IPS-15b (cell line): ENCODE data around the gene HPS4.
"Not testable (repeated sequence)": the region's sequence is repeated elsewhere in the genome, so short reads cannot be mapped to it uniquely, and the experiment has no call there.

Experiments
- H3K27me3 ChIP-seq: one replicate; pipeline ENCODE4 v1.6.1; 2013; ENCODE audit warnings: low read length; ENCODE audit not compliant: control insufficient read depth, insufficient read depth
- H3K36me3 ChIP-seq: one replicate; pipeline ENCODE4 v1.6.1; 2013; ENCODE audit warnings: low read length; ENCODE audit not compliant: control insufficient read depth, insufficient read depth
- H3K4me1 ChIP-seq: one replicate; pipeline ENCODE4 v1.6.1; 2013; ENCODE audit warnings: mild to moderate bottlenecking, low read length; ENCODE audit not compliant: control insufficient read depth, insufficient read depth
- H3K4me3 ChIP-seq: one replicate; pipeline ENCODE4 v1.5.1; 2013; ENCODE audit warnings: low read depth, low read length
- H3K9ac ChIP-seq: one replicate; pipeline ENCODE4 v1.6.1; 2013; ENCODE audit warnings: low read depth, mild to moderate bottlenecking, low read length
- H3K9me3 ChIP-seq: one replicate; pipeline ENCODE4 v1.6.1; 2013; ENCODE audit warnings: mild to moderate bottlenecking, low read length; ENCODE audit not compliant: control insufficient read depth, insufficient read depth

The HPS4 gene

GRCh38 chr22:26483439-26484359, at the start of gene HPS4, which contains the start of gene SRRD:
HPS4 (minus strand) TSS chr22:26483783; CDS start chr22:26481762, 2,021 bp downstream.
SRRD (plus strand) TSS chr22:26483877; CDS start chr22:26483891, 14 bp downstream.
- no peaks in the 10 kb centered on the region for H3K27me3 ChIP-seq
- H3K9ac ChIP-seq: peak within 1 kb of the TSS; percentile 91
- H3K36me3 ChIP-seq: peaks cover 15% of the 10 kb centered on the region
- peaks cover 15% of the 10 kb centered on the region for H3K4me1 ChIP-seq
- H3K9me3 ChIP-seq: no peaks in the 10 kb centered on the region
- peak within 1 kb of the TSS; percentile 91 for H3K4me3 ChIP-seq

- Histone ChIP-seq H3K36me3 (peaks cover 55% of the 10 kb centered on the region), H3K4me1 (no peaks in the 10 kb centered on the region)
Observed at GRCh38 chr22:26529345-26529744, 45.8 kb upstream of the HPS4 start.

GRCh38 chr22:26528518-26528917, 44.9 kb upstream of the HPS4 start:
- H3K9ac ChIP-seq, H3K4me3 ChIP-seq, H3K4me1 ChIP-seq, H3K9me3 ChIP-seq, H3K27me3 ChIP-seq: not testable (repeated sequence)
- H3K36me3 ChIP-seq: peaks cover 53% of the 10 kb centered on the region

More at GRCh38 chr22:26529345-26529744, 45.8 kb upstream of the HPS4 start:
- Histone ChIP-seq H3K9ac (no peak overlapping the region), H3K27me3 (no peaks in the 10 kb centered on the region), H3K4me3 (no peak overlapping the region), H3K9me3 (no peaks in the 10 kb centered on the region)

GRCh38 chr22:26527574-26528465, 44.2 kb upstream of the HPS4 start:
- Histone ChIP-seq H3K9me3 (no peaks in the 10 kb centered on the region), H3K27me3 (no peaks in the 10 kb centered on the region), H3K36me3 (peaks cover 53% of the 10 kb centered on the region), H3K4me1 (no peaks in the 10 kb centered on the region), H3K9ac (no peak overlapping the region), H3K4me3 (no peak overlapping the region)

- H3K36me3 ChIP-seq: peaks cover 50% of the 10 kb centered on the region
Observed at GRCh38 chr22:26527167-26527566, 43.6 kb upstream of the HPS4 start.

GRCh38 chr22:26525946-26526564, 42.5 kb upstream of the HPS4 start:
- Histone ChIP-seq H3K4me1 (no peaks in the 10 kb centered on the region), H3K36me3 (peaks cover 39% of the 10 kb centered on the region), H3K4me3 (no peak overlapping the region)

More at GRCh38 chr22:26527167-26527566, 43.6 kb upstream of the HPS4 start:
- Histone ChIP-seq H3K4me3 (no peak overlapping the region), H3K9me3 (no peaks in the 10 kb centered on the region), H3K27me3 (no peaks in the 10 kb centered on the region), H3K9ac (no peak overlapping the region), H3K4me1 (no peaks in the 10 kb centered on the region)

GRCh38 chr22:26524870-26525269, 41.3 kb upstream of the HPS4 start:
- Histone ChIP-seq H3K36me3 (peaks cover 36% of the 10 kb centered on the region), H3K4me3 (no peak overlapping the region), H3K27me3 (no peaks in the 10 kb centered on the region), H3K9me3 (no peaks in the 10 kb centered on the region), H3K9ac (no peak overlapping the region), H3K4me1 (no peaks in the 10 kb centered on the region)

More at GRCh38 chr22:26525946-26526564, 42.5 kb upstream of the HPS4 start:
- no peak overlapping the region for H3K9ac ChIP-seq
- no peaks in the 10 kb centered on the region for H3K27me3 ChIP-seq
- no peaks in the 10 kb centered on the region for H3K9me3 ChIP-seq

GRCh38 chr22:26522592-26522991, 39.0 kb upstream of the HPS4 start:
- Histone ChIP-seq H3K36me3 (peaks cover 20% of the 10 kb centered on the region), H3K4me3 (no peak overlapping the region), H3K4me1 (no peaks in the 10 kb centered on the region), H3K9me3 (no peaks in the 10 kb centered on the region), H3K27me3 (no peaks in the 10 kb centered on the region), H3K9ac (no peak overlapping the region)

- H3K4me1 ChIP-seq: no peaks in the 10 kb centered on the region
- no peak overlapping the region for H3K4me3 ChIP-seq
- H3K27me3 ChIP-seq: no peaks in the 10 kb centered on the region
- H3K36me3 ChIP-seq: peaks cover 15% of the 10 kb centered on the region
- H3K9ac ChIP-seq: no peak overlapping the region
- no peaks in the 10 kb centered on the region for H3K9me3 ChIP-seq
Observed at GRCh38 chr22:26522012-26522411, 38.4 kb upstream of the HPS4 start.

GRCh38 chr22:26517429-26517828, 33.8 kb upstream of the HPS4 start:
- Histone ChIP-seq H3K4me1 (peaks cover 3% of the 10 kb centered on the region), H3K4me3 (no peak overlapping the region)

GRCh38 chr22:26516503-26516902, 32.9 kb upstream of the HPS4 start:
- peaks cover 3% of the 10 kb centered on the region for H3K4me1 ChIP-seq
- no peak overlapping the region for H3K9ac ChIP-seq
- no peaks in the 10 kb centered on the region for H3K9me3 ChIP-seq
- H3K27me3 ChIP-seq: no peaks in the 10 kb centered on the region
- H3K4me3 ChIP-seq: no peak overlapping the region
- H3K36me3 ChIP-seq: no peaks in the 10 kb centered on the region

More at GRCh38 chr22:26517429-26517828, 33.8 kb upstream of the HPS4 start:
- H3K36me3 ChIP-seq: no peaks in the 10 kb centered on the region
- no peaks in the 10 kb centered on the region for H3K27me3 ChIP-seq
- H3K9ac ChIP-seq: no peak overlapping the region
- no peaks in the 10 kb centered on the region for H3K9me3 ChIP-seq
